ENCODE measurements around the gene SLC29A4.
"Not testable (repeated sequence)": the region's sequence is repeated elsewhere in the genome, so short reads cannot be mapped to it uniquely, and the experiment has no call there.

Gene SLC29A4

DNA sequence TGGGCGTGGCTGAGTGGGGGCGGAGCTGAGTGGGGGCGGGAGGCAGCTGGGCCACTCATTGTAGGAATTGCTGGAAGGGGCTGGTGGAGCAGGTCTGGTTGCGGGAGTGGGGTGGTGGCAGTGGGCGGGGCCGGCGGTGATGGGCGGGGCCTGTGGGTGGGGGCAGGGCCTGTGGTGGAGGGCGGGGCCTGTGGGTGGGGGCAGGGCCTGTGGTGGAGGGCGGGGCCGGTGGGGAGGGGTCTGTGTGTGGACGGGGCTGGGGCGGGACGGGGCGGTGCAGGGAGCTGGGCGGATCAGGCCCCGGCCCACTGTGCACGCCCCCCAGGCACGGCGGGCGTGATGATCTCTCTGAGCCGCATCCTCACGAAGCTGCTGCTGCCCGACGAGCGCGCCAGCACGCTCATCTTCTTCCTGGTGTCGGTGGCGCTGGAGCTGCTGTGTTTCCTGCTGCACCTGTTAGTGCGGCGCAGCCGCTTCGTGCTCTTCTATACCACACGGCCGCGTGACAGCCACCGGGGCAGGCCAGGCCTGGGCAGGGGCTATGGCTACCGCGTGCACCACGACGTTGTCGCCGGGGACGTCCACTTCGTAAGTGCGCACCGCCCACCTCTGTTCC is 14.0 kb downstream of the SLC29A4 start:
- DNase-seq (ENCODE audit: low spot score) = peak; percentile 61
- H3K36me3 Mint-ChIP-seq (ENCODE audit: low read depth) = no peaks in the 10 kb centered on the region
- H3K4me3 Mint-ChIP-seq = peak overlapping the region; percentile 85
- peak overlapping the region; percentile 69 for H3K27ac Mint-ChIP-seq
- no peaks in the 10 kb centered on the region for H3K9me3 Mint-ChIP-seq
- H3K27me3 Mint-ChIP-seq (ENCODE audit: low read depth) = peaks cover 18% of the 10 kb centered on the region
- H3K4me1 Mint-ChIP-seq (ENCODE audit: low read depth) = peaks cover 11% of the 10 kb centered on the region

DNA sequence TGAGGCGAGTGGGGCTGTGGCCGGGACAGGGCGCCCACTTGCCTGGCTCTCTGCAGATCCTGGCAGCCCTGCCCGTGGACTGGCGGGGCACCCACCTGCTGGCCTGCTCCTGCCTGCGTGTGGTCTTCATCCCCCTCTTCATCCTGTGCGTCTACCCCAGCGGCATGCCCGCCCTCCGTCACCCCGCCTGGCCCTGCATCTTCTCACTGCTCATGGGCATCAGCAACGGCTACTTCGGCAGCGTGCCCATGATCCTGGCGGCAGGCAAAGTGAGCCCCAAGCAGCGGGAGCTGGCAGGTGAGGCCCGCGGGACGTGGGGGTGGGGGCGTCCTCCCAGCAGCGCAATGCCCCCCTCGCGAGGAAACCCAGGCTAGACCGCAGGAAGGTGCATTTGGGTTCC is 17.6 kb downstream of the SLC29A4 start:
- Mint-ChIP-seq H3K4me1 (ENCODE audit: low read depth) (peaks cover 11% of the 10 kb centered on the region), H3K9me3 (no peaks in the 10 kb centered on the region), H3K27ac (no peak overlapping the region), H3K36me3 (ENCODE audit: low read depth) (no peaks in the 10 kb centered on the region), H3K4me3 (no peak overlapping the region), H3K27me3 (ENCODE audit: low read depth) (peaks cover 10% of the 10 kb centered on the region)
- no peak for DNase-seq (ENCODE audit: low spot score)

DNA sequence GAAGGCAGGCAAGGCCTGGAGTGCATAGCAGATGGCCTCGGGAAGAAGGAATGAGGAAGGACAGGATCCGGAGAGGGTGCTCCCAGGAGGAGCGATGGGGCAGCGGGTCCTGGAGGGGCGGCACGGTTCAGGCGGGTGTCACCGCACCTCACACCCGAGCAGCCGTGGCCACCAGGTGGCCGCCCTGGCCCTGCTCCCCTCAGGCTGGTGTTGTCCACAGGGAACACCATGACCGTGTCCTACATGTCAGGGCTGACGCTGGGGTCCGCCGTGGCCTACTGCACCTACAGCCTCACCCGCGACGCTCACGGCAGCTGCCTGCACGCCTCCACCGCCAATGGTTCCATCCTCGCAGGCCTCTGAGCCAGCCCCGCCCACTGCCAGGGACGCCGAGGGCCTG is 19.8 kb downstream of the SLC29A4 start:
- Mint-ChIP-seq H3K9me3 (no peaks in the 10 kb centered on the region), H3K4me1 (ENCODE audit: low read depth) (no peaks in the 10 kb centered on the region), H3K4me3 (no peak overlapping the region), H3K27ac (no peak overlapping the region), H3K36me3 (ENCODE audit: low read depth) (no peaks in the 10 kb centered on the region), H3K27me3 (ENCODE audit: low read depth) (no peaks in the 10 kb centered on the region)
- no peak for DNase-seq (ENCODE audit: low spot score)

DNA sequence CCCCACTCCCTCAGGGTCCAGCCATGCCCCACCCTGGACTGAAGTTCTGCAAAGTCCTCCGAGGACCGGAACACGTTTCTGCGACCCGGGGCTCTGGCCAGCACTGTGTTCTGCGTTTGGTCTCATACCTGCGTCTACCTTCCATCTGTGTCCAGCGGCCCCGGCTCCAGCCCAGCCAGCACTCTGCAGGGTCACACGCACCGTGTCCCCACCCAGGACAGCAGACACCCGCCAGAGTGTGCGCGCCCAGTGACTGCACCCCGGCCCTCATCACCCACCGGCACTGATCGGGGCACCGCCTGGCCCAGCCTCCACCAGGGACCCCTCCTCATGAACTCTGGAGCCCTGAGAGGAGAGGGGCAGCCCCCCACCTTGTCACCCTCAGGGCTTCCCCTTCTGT is 20.3 kb downstream of the SLC29A4 start:
- H3K9me3 Mint-ChIP-seq = no peaks in the 10 kb centered on the region
- H3K4me1 Mint-ChIP-seq (ENCODE audit: low read depth) = no peaks in the 10 kb centered on the region
- H3K27ac Mint-ChIP-seq = no peak overlapping the region
- H3K36me3 Mint-ChIP-seq (ENCODE audit: low read depth) = no peaks in the 10 kb centered on the region
- DNase-seq (ENCODE audit: low spot score) = no peak
- H3K4me3 Mint-ChIP-seq = no peak overlapping the region
- H3K27me3 Mint-ChIP-seq (ENCODE audit: low read depth) = no peaks in the 10 kb centered on the region

DNA sequence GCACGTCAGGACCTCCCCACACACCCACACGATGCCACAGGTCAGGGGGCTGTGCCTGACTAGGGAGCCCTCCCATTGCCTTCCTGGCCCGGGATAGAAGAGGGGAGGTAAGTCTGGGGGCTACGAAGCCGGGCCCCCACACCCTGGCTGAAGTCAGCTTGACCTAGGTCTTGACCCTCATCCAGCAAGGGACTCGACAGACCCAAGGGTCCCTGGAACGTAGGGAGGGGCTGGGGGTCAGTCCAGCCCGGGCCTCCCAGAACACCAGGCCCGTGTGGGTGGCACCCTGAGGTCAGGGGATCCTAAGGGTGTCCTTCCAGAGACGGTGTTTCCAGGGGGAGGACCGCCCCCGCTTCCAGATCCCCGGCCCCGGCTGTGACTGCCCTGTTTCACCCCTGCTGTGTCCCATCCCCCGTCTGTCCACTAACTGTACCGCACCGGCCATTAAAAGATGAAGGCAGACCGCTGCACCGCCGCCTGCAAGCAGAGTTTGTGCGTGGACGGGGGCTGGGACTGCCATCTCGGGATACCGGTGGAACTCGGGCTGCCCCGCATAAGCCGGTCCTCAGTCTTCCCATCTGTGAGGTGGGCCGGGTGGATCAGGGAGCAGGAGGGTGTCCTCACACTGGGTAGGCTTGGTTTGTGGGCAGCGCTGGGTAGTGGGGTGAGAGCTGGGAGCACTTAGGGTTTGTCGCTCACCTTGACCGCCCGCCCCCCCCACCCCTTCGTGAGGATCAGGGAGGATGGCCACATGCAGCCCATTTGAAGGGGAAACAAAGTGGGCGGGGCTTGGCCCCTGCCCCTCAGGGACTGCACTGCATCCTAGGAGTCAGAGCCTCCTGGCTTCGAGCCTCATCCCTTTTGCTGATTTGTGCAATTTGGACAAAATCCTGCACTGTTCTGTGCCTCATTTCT is 21.1 kb downstream of the SLC29A4 start:
- no peaks in the 10 kb centered on the region for H3K4me1 Mint-ChIP-seq (ENCODE audit: low read depth)
- H3K36me3 Mint-ChIP-seq (ENCODE audit: low read depth) = peaks cover 4% of the 10 kb centered on the region
- H3K27ac Mint-ChIP-seq = no peak overlapping the region
- no peaks in the 10 kb centered on the region for H3K9me3 Mint-ChIP-seq
- DNase-seq (ENCODE audit: low spot score) = no peak
- H3K27me3 Mint-ChIP-seq (ENCODE audit: low read depth) = no peaks in the 10 kb centered on the region
- H3K4me3 Mint-ChIP-seq = no peak overlapping the region

DNA sequence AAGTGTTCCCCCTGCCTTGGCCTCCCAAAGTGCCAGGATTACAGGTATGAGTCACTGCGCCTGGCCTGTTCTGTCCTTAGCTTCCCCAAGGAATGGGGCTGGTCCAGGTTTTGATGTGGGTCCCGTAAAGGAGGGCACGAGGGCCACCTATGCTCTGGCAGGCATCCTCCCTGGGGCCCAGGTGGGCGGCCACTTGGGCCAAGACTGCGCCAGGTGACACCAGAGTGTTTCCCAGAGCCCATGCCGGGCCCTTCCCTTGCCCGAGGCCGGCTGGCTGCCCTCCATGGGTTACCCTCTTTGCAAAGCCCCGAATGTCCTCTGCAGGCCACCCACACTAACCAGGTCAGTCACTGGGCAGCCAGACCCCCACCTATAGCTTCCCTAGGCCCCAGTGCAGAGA is 22.3 kb downstream of the SLC29A4 start:
- not testable (repeated sequence) for H3K4me1 Mint-ChIP-seq (ENCODE audit: low read depth); H3K4me3 Mint-ChIP-seq; H3K27me3 Mint-ChIP-seq (ENCODE audit: low read depth); H3K36me3 Mint-ChIP-seq (ENCODE audit: low read depth); DNase-seq (ENCODE audit: low spot score); H3K27ac Mint-ChIP-seq; H3K9me3 Mint-ChIP-seq

DNA sequence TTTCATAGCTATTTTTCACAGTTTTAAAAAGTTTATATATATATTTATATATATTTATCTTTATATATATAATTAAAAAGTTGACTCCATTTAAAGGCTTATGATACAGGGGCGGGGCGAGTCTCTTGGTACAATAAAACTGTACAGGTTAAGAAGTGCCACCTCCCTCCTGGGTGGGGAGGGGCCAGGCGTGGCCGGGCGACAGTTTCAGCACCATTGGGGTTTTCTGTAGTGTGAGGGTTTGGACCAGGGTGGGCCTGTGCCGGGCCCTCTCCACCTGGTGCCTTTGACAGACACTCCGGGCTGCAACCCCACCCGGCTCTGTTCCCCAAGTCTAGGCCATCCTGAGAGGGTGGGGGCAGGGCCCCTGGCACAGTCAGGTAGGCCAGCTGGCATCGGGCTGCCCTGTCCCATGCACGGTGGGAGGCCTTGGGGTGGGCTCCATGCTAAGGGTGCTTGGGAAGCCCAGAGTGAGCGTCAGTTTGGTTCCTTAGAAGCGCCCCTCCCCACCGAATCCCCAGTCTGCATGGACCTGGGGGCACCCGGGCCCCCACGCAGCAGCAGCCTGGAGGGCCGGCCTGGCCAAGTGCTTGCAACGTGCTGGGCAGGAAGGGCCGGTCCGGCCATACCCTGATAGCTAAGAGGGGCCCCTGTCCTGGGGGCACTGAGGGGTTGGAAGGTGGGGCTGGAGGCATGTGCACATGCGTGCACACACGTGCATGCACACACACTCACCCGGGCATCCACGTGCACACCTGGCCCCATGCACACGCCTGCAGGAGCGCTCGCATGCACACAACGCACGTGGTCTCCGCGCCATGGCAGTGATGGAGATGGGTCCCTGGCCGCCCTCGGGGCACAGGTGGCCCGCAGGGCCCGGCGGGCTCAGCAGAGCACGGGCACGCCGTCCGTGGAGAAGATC is 24.7 kb downstream of the SLC29A4 start:
- H3K36me3 Mint-ChIP-seq (ENCODE audit: low read depth) = peaks cover 11% of the 10 kb centered on the region
- not testable (repeated sequence) for H3K27ac Mint-ChIP-seq; H3K9me3 Mint-ChIP-seq; H3K4me3 Mint-ChIP-seq; H3K27me3 Mint-ChIP-seq (ENCODE audit: low read depth); DNase-seq (ENCODE audit: low spot score); H3K4me1 Mint-ChIP-seq (ENCODE audit: low read depth)

DNA sequence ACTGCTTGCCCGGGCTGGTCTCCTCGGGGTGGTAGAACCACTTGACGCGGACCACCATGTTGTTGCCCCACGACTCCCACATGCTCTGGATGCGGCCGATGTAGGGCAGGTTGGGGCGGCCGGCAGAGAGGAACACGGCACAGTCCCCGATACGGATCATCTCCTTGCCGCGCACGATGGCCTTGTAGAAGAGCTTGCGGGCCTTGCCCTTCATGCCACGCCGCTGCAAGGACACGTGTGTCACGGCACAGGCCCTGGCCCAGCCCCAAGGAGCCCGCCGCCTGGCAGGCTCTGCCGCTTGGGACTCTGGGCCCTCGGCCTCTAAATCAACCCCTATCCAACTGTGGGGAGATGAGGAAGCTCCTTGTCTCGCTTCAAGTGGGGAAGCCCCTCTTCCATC is 26.4 kb downstream of the SLC29A4 start:
- H3K4me1 Mint-ChIP-seq (ENCODE audit: low read depth) = no peaks in the 10 kb centered on the region
- peaks cover 11% of the 10 kb centered on the region for H3K36me3 Mint-ChIP-seq (ENCODE audit: low read depth)
- H3K27me3 Mint-ChIP-seq (ENCODE audit: low read depth) = no peaks in the 10 kb centered on the region
- H3K4me3 Mint-ChIP-seq = no peak overlapping the region
- H3K27ac Mint-ChIP-seq = no peak overlapping the region
- DNase-seq (ENCODE audit: low spot score) = no peak
- H3K9me3 Mint-ChIP-seq = no peaks in the 10 kb centered on the region

DNA sequence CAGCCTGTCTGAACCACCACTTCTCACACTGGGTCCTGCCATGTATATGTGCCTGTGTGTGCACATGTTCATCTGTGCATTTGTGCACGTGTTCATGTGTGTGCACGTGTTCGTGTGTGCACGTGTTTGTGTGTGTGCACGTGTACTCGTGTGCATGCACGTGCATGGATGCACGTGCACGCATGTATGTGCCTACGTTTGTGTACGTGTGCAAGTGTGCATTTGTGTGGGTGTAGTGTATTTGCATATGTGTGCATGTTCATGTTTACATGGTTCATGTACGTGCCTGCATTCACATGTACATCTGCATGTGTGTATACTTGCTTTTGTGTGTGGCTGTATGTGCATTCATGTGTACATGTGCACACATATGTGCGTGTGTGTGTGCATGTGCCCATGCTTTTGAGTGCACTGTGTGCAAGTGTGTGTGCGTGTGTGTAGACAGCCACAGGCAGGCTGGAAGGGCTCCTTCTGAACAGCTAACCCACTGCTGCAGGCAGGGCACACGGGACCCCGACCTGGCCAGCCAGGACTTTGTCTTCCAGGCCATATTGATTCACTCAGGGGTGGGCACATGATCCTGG is 28.2 kb downstream of the SLC29A4 start:
- Mint-ChIP-seq H3K36me3 (ENCODE audit: low read depth) (peaks cover 15% of the 10 kb centered on the region), H3K27me3 (ENCODE audit: low read depth) (no peaks in the 10 kb centered on the region), H3K27ac (no peak overlapping the region)

DNA sequence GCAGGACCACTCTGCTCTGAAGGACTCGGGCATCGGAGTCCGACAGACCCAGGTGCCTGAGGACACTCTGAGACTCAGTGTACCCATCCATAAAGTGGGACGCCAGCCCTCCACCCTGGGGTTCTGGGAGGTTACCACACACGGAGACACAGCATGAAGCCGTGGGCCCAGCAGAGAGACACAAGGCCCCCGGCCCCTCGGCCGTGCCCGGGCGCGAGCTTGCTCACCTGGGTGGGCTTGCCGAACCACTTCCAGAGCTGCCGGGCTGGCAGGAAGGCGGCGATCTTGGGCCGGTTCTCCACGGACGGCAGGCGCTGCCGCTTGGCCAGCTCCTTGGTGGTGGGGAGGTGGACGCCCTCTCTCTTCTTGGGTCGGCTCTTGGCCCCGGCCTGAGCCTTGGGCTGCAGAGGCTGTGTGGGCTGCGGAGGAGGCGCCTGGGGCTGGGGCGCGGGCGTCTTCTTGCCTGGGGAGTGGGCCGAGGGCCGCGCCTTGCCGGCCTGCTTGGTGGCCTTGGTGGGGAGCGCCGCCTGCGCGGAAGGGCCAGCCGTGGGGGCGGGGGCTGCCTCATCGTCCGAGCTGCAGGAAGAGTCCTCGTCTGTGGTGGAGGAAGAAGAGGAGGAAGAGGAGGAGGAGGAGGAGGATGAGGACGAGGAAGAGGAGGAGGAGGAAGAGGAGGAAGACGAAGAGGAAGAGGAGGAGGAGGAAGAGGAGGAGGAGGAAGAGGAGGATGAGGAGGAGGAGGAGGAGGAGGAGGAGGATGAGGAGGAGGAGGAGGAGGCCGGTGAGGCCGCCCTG is 29.7 kb downstream of the SLC29A4 start:
- H3K27ac Mint-ChIP-seq; DNase-seq (ENCODE audit: low spot score); H3K9me3 Mint-ChIP-seq; H3K4me1 Mint-ChIP-seq (ENCODE audit: low read depth); H3K27me3 Mint-ChIP-seq (ENCODE audit: low read depth); H3K4me3 Mint-ChIP-seq: not testable (repeated sequence)
- H3K36me3 Mint-ChIP-seq (ENCODE audit: low read depth) = peaks cover 23% of the 10 kb centered on the region

More for the DNA sequence above, 28.2 kb downstream of the SLC29A4 start:
- Mint-ChIP-seq H3K9me3 (no peaks in the 10 kb centered on the region), H3K4me1 (ENCODE audit: low read depth) (no peaks in the 10 kb centered on the region), H3K4me3 (no peak overlapping the region)
- no peak for DNase-seq (ENCODE audit: low spot score)

DNA sequence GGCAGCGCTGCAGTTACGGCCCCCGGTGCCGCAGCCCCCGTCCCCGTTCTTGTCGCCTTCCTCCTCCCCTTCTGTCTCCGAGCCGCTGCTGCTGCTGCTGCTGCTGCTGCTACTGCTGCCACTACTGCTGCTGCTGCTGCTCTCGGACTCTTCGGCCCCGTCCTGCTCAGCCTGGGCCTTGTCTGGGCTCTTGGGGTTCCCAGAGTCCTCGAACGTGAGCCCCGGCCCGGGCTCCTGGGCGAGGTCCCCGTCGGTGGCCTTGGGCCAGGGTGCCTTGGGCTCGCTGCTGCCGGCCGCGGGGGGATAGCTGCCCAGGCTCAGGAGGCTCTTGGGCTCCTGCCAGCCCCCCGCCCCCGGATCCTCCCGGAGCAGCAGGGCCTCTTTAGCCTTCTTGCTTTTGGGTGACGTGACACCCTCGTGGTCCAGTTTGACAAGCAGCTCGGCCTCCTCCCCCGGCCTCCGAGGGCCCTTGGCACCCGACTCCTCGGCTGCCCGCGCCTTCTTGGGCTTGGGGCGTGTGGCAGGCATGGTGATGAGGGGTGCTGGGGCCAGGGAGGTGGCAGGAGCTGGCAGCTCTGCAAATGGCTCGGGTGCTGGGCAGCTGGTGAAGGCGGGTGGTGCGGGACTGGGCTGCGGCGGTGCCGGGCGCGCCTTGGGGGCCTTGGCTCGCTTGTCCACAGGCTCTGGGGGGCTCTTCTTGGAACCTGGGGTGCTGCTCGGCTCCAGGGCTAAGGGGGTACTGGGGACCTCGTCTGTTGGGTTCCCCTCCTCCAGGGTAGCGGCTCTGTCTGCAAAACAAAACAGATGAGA is 30.5 kb downstream of the SLC29A4 start:
- not testable (repeated sequence) for H3K4me1 Mint-ChIP-seq (ENCODE audit: low read depth); DNase-seq (ENCODE audit: low spot score); H3K4me3 Mint-ChIP-seq; H3K27ac Mint-ChIP-seq; H3K9me3 Mint-ChIP-seq; H3K27me3 Mint-ChIP-seq (ENCODE audit: low read depth)
- peaks cover 26% of the 10 kb centered on the region for H3K36me3 Mint-ChIP-seq (ENCODE audit: low read depth)

DNA sequence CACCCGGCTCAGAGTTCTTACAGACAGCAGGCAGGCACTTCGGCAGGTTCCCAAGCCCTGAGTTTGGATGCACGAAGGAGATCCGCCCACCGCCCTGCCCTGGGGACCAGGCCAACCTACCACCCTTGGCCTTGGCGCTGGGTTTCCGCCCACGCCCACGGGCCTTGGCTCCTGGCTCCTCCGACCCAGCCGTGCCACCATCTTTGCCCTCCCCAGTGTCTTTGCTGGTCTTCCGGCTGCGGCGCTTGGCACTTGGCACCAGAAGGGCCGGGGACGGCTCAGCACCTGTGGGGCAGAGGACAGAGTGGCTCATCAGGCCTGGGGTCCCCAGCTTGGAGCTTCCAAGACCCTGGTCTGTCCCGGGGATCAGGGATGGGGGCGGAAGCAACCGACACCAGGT is 32.1 kb downstream of the SLC29A4 start:
- Mint-ChIP-seq H3K4me3 (no peak overlapping the region), H3K4me1 (ENCODE audit: low read depth) (no peaks in the 10 kb centered on the region), H3K36me3 (ENCODE audit: low read depth) (peaks cover 40% of the 10 kb centered on the region), H3K27ac (no peak overlapping the region), H3K27me3 (ENCODE audit: low read depth) (no peaks in the 10 kb centered on the region), H3K9me3 (peaks cover 22% of the 10 kb centered on the region)
- DNase-seq (ENCODE audit: low spot score) = no peak
